NCI-H2196 treated with DMSO at 0.1 percent for 48 hours (cell line): ENCODE measurements around the gene AKAP13.
"Not testable (repeated sequence)": the region's sequence is repeated elsewhere in the genome, so short reads cannot be mapped to it uniquely, and the experiment has no call there.

Source experiments
- DNase-seq: peaks from one replicate; lab custom pipeline; 2025; ENCODE audit not compliant: unreplicated experiment; lab: John Stamatoyannopoulos, UW

The AKAP13 gene

DNA sequence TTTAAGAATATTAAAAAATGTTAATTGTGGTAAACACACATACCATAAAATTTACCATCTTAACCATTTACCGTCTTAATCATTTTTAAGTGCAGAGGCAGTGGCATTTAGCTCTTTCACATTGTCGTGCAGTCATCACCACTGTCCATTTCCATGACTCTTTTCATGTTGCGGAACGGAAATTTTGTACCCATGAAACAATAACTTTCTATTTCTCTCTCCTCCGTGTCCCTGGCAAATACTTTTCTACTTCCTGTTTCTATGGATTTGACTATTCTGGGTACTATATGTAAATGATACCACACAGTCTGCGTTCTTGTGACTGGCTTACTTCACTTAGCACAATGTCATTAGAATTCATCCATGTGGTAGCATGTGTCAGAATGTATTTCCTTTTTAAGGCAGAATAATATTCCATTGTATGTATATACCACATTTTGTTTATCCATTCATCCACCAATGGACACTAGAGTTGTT is 27.9 kb downstream of the AKAP13 start:
- no peak for DNase-seq

DNA sequence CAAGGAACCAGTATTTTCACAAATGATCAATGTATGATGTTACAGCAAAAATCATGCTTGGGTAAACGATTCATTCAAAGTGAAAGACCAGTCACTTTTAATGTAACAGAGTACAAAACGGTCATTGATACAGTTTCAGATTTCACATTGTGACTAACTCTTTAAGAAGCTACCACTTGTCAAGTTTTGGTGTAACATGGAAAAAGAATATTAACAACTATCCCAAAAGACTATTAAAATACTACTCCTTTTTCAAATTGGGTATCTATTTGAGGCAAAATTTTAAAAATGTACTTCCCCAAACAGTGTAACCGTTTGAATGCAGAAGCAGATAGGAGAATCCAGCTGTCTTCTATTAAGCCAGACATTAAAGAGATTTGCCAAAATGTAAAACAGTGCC is 31.7 kb downstream of the AKAP13 start:
- DNase-seq = no peak

DNA sequence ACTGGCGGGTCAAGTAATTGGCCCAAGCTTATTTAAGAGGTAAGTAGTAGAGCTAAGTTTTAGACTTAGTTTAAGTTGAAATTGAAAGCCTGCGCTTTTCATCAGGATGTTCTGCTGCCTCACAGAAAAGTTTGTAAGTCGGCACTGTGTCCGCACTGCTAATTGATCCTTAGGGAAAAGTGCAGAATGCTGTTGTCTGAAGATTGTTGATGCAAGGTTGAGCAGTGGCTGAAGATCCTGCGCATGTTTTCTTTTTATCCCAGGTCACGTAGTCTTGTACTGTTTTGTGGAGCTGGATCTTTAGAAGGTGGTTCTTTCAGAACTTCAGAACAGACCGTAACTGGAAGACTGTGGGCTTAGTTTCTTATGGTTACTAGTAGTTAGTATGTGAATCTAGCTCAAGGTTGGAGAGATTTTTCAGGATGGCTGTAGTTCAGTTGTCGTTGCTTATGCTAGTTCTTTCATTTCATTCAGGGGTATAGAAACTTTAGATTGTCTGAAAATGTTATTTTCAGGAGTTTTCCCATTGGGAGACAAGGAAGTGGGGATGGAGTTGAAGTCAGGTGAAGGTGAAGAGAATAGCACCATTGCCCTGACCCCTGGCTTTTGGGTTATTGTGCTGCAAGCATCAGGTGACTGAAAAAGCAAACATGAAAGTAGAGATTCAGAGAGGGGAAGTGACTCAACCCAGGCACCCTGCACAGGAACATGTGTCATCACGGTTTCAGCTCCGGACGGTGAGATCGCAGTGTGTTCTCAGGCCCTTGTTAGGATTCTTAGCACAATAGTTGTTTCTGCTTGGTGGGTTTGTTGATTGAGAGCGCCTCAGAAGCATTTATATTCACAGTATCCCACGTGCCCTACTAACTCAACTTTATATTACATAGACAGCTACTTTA is 32.8 kb downstream of the AKAP13 start:
- peak; percentile 20 for DNase-seq

DNA sequence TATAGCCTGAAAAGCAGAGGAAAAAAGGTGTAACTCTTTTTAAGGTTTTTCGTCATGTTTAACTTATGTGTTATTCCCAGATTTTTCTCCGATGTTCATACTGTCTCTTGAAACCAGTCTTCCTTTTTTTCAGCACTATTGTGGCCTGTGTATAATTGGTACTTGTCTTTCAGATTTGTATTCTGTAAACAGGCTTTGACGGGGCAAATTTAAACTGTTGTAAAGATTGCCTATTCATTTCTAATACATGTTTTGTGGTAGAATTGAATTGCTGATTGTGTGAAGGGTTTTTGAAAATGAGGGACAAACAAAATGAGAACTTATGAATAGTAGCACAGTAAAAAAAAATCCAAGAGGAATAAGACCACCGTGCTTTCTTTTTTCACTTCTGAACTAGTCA is 33.6 kb downstream of the AKAP13 start:
- no peak for DNase-seq

DNA sequence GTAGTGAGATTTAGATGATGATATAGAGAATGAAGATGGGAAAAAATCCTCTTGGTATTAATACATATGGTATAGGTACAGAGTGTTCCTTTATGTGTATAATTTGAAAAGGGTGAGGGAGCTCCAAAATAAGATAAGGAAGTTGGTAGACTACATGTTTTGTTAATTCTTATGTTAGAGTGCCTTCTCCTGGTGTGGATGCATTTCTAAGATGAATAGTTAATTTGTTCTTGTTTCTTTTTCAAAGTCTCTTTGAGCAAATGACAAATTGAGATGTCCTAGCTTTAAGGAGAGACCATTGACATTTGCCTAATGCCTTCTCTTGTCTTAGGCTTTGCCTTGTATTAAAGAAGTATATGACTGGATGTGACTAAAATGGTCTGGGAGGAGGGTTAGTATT is 34.1 kb downstream of the AKAP13 start:
- DNase-seq = no peak

DNA sequence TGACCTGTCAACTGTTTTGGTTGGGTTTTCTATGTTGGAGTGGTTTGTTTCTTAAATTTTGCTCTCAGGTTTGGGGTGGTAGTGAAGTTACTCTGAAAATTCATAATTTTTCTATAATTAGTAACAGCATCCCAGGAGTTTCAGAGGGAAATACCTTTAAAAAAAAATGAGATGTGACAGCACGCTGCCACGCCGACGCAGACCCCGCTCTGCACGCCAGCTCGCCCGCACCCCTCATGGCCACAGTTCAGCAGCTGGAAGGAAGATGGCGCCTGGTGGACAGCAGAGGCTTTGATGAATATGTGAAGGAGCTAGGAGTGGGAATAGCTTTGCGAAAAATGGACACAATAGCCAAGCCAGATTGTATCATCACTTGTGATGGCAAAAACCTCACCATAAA is 34.6 kb downstream of the AKAP13 start:
- no peak for DNase-seq

DNA sequence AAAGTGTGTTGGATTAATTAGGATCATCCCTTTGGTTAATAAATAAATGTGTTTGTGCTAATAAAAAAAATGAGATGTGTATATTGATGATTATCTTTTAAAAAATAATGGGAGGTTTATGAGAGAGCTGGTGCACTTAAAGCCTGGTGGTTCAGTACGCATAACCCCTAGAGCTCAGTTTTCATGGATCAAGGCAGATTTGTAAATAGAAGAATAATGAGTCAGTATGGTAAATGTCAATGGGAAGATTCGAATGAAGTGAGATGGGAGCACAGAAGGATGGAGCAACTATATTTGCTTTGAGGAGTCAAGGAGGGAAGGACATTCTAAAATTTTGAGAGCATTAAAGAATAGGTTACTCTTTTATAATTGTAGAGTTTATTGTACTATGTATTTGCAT is 35.4 kb downstream of the AKAP13 start:
- DNase-seq = no peak

DNA sequence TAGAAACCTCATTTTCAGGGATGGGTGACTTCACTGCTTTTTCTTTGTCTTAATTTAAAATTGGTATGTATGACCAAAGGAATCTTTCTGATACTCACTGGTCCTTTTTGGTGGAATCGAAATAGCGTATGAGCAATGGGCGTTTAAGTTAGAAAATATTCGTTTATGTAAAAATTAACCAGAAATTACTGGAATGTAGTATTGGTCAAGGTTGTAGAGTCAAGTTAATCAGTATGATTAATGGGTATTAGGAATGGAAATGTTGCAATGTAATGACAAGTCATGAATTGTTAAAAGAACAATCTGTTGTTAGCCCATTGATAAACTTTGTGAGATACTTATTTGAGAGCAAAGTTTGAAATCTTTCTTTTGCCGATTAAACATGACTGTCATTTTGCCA is 36.9 kb downstream of the AKAP13 start:
- no peak for DNase-seq

DNA sequence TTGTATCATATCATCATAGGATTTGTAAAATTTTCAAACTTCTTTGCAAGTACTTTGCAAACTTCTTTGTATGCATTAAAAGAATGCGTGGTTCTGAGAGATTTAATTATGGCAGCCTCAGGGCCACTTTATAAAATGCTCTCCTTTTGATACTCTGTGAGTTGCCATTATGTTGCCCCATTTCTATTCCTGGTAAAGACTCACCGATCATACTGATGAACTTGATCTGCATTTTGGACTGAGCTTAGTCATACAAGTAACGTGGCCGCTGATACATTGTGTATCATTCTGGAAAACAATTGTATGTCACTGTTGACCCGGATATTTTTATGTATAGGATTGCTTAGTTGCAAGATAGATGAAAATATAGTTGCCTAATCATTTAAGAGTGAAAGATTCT is 38.8 kb downstream of the AKAP13 start:
- DNase-seq = no peak

DNA sequence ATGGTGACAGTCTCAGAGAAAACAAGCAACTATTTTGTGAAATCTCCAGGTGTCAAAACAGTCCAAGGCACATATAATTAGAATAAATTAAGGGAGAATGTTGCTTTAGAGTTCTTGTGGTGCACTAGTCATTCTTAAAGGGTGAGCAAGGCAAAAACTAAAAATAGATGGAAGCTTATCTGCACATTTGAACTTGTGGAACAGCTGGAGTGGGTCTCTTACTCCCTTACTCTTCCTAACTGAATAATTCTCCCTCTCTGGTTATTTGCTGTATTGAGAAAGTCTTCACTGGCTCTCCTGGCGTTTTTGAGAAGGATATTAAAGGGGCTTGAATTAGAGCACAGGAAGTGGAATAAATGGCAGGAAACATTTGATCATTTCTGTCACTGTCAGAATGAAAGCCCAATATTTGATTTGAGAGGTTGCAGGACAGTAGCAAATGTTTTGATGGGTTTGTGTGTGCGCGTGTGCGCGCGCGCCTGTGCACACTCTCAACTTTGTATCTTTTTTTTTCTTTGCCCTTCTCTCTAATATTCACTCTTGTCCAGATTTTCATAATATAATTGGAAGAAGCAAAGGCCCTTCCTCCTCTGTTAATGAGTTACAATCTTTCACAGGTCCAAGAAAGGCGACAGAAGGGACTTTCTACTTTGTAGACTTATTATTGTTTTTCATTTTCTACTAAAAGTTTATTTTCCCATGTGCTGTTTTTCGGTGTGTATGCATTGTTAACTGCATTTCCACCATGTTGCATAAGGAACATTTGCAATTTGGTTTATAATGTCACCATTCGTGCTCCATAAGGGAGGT is 40.9 kb downstream of the AKAP13 start:
- no peak for DNase-seq

DNA sequence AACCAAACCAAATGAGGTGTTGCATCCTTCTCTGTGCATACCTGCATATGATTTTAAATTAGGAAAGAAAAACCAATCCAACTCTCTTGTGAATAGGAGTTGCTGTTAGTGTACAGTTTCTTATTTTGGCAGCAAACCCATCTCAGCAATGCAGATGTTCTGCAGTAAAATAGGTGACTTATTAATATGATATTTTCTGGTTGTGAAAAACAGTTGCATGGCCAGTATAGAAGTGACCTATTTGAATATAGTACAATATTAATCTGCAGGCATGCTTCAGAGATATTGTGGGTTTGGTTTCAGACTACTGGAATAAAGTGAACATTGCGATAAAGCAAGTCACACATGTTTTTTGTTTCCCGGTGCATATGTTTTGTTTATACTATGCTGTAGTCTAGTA is 42.2 kb downstream of the AKAP13 start:
- no peak for DNase-seq

DNA sequence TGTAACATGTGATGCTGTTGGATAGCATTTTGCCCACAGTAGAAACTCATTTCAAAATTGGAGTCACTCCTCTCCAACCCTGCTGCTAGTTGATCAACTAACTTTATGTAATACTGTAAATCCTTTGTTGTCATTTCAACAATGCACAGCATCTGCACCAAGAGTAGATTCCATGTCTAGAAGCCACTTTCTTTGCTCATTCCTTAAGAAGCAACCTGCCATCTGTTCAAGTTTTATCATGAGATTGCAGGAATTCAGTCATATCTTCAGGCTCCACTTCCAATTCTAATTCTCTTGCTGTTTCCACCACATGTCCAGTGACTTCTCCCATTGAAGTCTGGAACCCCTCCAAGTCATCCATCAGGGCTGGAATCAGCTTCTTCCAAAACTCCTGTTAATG is 42.9 kb downstream of the AKAP13 start:
- DNase-seq = no peak

DNA sequence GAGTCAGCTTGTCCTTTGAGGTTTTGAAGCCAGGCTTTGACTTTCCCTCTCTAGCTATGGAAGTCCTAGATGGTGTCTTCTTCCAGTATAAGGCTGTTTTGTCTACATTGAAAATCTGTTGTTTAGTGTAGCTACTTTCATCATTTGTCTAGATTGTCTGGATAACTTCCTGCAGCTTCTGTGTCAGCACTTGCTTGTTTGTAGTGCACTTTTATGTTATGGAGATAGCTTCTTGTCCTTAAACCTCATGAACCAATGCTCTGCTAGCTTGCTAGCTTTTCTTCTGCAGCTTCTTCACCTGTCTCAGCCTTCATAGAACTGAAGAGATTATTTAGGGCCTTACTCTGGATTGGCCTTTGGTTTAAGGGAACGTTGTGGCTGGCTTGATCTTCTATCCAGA is 43.8 kb downstream of the AKAP13 start:
- DNase-seq = no peak

DNA sequence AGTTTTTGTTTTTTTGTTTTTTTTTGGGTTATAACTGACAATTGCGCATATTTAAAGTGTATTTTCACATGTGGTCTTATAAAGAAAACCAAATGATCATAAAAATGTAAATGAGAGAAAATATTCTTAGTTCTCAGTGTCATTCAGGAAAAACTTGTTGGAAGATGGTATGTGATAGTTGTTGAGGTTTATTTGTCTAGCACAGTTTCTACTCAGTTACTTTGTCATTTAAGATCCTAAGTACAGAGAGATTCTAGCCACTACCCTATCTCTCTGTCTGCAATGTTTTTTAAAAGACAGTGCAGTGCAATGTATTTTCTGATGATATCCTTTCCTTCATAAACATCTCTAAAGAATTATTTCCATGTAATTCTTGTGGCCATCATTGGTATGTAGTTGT is 46.1 kb downstream of the AKAP13 start:
- DNase-seq = no peak

DNA sequence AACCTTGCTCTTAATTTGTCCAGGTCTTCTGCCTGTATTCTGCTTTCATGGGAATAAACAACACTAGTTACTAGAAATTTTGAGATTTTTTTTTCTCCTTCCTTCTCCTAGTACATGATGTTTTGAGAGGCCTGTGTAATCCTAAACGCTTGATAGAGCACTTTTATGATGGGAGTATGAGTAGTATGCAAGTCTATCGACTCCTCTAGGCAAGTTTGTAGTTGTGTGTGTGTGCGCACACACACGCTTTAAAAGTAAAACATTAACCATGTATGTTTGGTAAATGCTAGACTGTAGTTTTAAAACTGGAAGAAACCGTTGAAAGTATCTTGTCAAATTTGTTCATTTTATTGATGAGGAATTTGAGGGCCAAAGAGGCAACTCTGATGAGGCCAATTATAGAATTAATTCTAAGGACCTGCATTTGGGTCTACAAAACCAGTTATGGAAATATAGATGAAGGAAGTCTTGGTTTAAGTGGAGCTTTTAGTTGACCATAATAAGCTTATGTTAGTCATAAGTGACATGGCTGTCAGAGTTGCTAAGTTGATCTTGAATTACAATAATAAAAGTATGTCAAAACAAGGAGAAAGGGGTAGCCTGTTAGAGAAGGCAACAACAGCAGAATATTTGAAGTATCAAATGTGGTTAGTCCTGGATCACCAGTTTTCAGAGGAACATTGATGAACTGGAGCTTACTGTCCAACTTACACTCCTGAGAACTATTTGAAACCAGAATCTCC is 47.1 kb downstream of the AKAP13 start:
- DNase-seq = no peak

DNA sequence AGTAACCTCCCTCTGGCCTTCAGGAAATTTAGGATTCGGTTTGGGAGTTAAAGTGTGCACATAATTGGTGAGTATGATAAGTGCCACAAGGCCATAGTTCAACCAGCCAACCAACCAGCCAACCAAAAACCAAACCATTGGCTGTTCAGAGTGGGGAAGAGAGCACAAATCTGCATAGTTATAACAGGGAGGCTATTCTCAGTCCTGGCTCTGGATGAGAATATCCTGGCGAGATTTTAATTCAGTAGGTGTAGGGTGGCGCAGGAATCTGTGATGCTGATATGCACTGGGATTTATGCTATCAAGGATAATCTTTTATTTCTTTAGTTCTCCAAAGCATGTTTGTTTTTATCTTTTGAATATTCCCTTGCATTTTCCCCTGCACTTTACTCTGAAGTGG is 49.1 kb downstream of the AKAP13 start:
- no peak for DNase-seq

DNA sequence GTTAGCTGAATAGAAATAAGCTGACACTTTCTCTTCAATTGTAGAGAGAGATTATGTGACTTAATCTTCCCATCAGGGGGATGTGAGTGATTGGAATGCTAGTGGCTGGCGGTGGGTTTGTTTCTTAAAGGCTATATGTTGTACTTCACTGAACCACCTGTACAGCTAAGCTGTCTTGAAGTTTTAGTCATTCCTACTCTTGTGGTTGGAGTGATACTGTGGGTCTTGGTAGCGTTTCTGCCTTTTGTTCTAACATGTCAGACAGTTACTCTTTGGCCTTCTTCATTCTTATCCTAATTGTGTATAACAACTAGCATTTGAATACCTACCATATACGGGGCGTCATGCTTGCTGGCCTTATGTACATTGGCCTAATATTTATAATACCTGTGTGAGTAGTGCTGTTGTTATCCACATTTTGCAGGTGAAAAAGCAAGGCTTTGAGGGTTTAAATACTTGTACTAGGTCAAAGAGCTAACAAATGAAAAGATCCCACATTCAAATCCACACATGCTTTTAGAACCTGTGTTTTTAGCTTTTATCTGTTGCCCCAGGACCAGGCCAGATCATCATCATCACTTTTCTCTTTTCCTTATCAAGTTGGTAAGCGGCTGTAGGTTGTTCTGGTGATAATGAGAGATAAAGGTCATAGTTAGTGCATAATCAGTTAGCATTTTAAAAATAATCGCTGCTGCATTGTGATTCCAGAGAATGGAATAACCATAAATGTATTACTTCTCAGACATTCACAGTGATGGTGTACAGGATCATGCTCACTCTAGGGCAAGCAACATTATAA is 50.2 kb downstream of the AKAP13 start:
- DNase-seq = no peak

DNA sequence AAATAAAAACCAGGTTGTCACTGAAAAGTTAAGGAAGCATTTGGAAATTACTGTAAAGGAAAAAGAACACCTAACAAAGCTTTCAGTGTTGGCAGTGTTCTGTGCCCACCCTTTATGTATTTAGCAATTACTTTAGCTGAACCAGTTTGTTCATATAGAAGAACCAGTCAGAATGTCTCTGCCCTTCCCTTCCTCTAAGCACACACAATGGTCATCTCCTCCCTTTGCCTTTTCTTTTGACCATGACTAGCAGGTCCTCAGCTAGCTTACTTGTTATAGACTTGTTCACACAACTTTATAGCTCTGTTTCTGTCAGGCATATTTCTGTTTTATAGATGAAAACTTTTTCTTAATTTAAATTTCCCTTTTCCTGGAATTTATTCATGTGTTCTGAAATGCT is 59.6 kb downstream of the AKAP13 start:
- no peak for DNase-seq

DNA sequence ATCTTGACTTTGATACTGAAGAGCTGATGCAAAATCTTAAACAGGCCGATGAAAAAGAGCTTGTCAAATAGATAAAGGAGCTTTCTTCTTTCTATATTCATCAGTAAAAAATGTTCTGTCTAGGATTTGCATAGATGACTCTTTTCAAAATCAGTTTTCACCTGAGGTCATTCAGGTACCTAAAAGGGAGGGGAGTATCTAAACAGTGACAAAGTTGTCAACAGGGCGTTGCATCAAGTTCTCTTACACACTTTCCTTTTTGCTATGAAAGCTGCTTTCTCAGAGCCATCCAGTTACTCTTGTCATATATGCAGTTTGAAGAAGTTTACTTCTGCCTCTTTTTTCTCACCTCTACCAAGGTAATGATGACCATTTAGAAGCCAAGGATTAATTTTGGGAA is 60.0 kb downstream of the AKAP13 start:
- no peak for DNase-seq

DNA sequence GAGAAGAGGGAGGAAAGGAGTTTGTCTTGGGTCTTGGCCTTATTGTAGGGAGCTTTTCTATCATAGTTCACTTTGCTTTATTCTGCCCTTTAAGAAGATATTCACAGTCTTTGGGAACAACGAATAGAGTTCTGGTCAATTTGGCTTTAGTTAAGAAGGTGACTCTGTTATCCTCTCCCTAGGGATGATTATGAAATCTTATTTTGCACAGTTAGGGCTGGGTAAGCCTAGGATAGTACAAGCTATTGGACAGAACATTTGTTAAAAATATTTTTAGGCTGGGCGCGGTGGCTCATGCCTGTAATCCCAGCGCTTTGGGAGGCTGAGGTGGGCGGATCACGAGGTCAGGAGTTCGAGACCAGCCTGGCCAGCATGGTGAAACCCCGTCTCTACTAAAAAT is 61.5 kb downstream of the AKAP13 start:
- not testable (repeated sequence) for DNase-seq

DNA sequence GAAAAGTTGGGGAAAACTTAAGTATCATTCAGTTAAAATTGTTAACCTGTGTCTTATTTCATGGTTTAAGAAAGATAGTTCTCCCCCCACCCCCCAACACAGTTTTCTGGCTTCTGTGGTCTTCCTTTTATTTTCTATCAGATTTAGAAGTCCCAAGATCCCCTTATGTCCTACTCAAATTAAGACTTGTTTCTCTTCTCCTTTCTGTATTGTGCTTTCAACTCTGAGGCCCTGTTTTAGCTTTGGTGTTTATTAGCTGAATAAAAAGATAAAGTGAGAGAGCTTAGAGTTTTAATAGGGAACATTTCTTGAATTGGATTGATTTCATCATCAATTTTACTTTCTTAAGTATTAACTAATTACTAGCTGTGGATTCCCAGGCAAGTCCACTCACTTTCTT is 62.6 kb downstream of the AKAP13 start:
- DNase-seq = no peak
